PC-9 (cell line): Measurements from ENCODE around the gene ANKDD1A.

Experiments used
- EZH2 ChIP-seq: fragments of 200-600 bp; sonication (generic); IDR thresholded peaks from 2 replicates; pipeline ENCODE4 v1.8.0; 2017; ENCODE audit warnings: antibody characterized with exemption, low read depth
- TF ChIP-seq, protein P1 (sequence below): fragments of 200-600 bp; sonication (generic); conservative IDR thresholded peaks from 2 replicates; pipeline ENCODE4 v1.6.1; 2017; ENCODE audit warnings: mixed run types, antibody characterized with exemption, mild to moderate bottlenecking, moderate library complexity

GRCh38 chr15:64904189-64904588, 7.5 kb upstream of the ANKDD1A start:
- TF ChIP-seq, protein P1, sequence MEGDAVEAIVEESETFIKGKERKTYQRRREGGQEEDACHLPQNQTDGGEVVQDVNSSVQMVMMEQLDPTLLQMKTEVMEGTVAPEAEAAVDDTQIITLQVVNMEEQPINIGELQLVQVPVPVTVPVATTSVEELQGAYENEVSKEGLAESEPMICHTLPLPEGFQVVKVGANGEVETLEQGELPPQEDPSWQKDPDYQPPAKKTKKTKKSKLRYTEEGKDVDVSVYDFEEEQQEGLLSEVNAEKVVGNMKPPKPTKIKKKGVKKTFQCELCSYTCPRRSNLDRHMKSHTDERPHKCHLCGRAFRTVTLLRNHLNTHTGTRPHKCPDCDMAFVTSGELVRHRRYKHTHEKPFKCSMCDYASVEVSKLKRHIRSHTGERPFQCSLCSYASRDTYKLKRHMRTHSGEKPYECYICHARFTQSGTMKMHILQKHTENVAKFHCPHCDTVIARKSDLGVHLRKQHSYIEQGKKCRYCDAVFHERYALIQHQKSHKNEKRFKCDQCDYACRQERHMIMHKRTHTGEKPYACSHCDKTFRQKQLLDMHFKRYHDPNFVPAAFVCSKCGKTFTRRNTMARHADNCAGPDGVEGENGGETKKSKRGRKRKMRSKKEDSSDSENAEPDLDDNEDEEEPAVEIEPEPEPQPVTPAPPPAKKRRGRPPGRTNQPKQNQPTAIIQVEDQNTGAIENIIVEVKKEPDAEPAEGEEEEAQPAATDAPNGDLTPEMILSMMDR = no peak
- no peak for TF ChIP-seq EZH2
